ENCODE measurements around the gene PTPN5.

Gene PTPN5

DNA sequence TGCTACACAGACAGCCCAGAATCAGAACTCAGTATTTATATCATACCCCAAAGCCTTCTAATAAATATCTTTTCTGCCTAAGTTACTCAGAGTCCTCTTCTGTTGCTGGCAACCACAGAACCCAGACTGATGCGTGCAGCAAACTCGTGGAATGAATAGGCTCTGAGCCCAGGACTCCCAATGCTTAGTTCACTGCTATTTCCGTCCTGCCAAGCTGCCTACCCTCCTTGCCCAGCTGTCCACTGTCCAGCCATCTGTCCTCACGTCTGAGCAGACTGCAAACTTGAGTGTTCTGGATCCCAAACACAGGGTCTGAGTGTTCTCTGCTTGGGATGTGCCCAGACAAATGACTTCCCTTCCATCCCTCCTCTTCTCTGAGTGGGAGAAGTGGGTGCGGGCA lies 19.4 kb downstream of the PTPN5 start:
- DNase-seq: no peak

DNA sequence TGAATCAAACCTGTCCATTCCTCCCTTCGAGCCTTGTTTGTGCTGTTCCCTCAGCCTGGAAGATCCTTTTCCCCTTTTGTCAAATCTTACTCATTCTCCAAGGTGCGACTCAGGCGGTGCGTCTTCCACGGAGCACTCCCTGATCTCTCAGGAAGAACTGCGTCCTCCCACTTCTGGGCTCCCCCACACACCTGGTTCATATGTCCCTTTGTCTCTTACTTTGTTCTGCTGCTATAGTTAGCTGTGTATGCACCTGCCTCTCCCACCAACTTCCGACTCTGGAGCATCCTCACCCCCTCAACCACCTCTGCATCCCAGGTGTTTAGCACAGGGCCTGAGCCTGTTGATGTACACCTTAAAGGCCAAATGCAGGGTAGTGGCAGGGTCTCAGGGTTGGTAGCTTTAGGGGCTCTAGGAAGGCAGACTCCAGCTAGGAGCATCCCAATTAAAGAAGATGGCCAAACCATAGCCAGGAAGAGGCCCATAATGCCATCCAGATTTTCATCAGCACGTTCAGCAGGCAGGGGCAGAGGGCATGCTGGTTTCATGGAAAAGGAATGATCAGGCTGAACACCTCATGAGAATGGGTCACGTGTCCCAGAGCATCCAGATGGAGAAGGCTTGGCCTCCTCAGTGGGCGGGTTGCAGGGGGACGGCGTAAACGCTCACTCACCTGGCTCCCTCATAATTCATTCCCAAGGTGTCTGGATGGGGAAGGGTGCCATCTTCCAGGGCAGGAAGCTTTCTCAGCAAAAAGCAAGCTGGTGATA lies 20.1 kb downstream of the PTPN5 start:
- no peak for DNase-seq

GRCh38 chr11:18770479-18771125 lies 21.0 kb downstream of the PTPN5 start:
- no peak for DNase-seq

- no peak for DNase-seq
Observed at GRCh38 chr11:18769802-18770456, 21.7 kb downstream of the PTPN5 start.

- no peak for DNase-seq
Observed at GRCh38 chr11:18768978-18769377, 22.6 kb downstream of the PTPN5 start.

GRCh38 chr11:18768472-18768901 lies 23.1 kb downstream of the PTPN5 start:
- peak; percentile 21 for DNase-seq

DNA sequence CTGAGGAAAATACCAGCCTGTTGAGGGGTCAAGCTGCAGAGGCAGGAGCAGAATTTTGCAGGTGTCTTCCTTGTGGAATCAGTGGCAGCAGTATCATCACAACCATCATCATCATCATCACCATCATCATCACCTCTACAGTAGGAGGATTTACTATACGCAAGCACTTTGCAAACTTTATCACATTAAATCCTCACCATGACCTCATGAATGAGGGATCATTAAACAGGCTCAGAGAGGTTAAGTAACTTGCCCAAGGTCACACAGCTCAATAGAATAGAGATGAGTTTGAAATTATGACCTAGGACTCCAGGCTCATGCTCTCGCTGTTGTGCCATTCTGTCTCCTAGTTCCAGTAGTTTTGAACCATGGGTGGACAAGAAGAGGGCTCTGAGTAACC lies 25.6 kb downstream of the PTPN5 start:
- DNase-seq: no peak

DNA sequence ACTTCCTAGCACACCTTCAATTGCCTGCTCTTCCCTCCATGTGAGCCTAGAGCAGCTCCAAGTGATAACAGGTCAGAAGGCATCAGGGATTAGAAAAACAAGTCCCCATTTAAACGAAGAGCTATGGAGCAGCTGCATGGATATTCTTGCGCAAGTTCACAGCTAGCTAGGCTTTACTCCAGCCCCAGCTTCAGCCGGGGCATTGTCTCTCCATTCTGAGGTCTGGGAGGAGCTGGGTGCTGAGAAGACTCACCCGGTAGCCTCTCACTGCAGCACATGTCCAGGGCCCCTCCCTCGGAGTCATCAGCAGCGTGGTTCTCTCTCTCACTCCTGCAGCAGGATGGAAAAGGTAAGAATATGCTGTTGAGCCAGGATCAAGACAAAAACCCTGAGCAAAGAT lies 26.0 kb downstream of the PTPN5 start:
- no peak for DNase-seq

GRCh38 chr11:18761741-18762140 lies 29.9 kb downstream of the PTPN5 start:
- DNase-seq: no peak

DNA sequence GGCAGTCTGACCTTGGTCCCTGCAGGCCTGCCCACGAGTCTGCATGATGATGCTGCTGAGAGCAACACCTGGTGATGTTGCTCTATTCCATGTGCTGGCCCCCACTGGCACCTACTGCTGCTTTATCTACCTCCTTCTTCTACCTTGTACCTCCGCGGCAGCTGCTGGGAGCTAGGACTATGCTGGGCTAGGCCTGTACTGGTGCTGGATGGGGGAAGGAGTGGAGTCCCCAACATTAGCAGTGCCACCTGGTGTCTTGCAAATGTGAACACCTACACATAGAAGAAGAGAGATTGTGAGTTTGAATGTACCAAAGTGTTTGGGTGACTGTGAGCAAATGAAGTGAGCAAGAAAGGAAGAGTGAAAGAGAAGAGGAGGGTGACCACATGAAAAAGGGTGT lies 30.5 kb downstream of the PTPN5 start:
- DNase-seq: no peak

- DNase-seq: no peak
Observed at GRCh38 chr11:18757811-18758210, 33.8 kb downstream of the PTPN5 start.

DNA sequence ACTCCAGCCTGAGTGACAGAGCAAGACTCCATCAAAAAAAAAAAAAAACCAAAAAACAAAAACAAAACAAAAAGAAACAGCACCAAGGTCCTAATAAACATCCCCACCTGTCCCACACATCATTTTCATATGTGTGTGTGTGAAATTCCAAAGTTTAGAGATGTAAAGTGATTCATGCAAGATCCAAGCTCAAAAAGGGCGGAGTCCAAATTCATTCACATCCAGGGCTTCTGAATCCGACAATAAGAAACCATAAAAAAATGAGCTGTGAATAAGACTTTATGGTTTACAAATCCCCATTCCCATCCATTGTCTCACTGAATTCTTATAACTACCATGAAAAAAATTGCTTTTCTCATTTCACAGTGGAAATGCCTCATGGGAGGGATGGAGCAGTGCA lies 34.7 kb downstream of the PTPN5 start:
- no peak for DNase-seq

- no peak for DNase-seq
Observed at GRCh38 chr11:18754308-18754707, 37.3 kb downstream of the PTPN5 start.

GRCh38 chr11:18752502-18752901 lies 39.1 kb downstream of the PTPN5 start:
- DNase-seq: no peak

DNA sequence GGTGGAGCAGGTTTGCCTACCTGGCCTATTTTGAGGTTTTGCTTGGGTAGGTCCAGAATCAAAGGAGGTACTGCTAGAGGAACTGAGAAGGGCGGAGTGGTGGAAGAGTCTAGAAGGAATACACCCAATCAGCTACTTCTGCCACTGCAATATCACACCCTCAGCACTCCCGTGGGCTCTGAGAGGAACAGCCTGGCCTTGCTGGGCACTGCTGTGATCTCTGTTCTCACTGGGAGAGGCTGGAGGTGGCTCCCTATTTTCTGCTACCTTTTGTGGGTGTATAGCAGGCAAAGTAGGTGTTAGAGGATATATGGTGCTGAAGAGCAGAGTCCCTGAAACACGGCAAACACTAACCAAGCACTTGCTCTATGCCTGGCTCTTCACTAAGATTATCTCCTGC lies 40.7 kb downstream of the PTPN5 start:
- no peak for DNase-seq

- no peak for DNase-seq
Observed at GRCh38 chr11:18749681-18750319, 41.8 kb downstream of the PTPN5 start.

DNA sequence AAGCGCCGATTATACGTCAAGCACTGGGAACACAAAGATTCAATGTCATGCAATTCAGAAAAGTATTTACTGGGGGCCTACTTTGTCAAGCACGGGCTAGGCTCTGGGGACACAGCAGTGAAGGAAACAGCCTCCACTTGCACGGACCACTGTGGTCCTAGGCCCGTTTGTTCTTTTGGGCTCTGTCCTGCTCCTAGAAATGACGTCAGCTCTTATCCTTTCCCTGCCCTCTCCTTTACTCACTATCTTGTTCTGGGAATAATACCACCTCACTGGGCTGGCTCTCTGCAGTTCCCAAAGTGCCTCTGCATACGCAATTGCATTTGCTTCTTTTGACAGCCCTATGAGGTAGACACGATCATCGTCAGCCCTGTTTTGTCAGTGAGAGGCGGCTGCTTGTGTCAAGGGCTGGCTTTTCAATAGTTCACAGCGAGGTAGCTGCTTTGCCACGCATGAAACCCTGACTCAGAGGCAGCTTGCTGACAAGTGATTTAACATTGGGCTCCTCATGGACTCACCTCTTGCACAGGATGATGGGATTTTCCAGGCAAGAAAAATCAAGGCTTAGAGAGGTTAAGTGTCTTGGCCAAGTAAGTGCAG lies 42.7 kb downstream of the PTPN5 start:
- DNase-seq: no peak

GRCh38 chr11:18745251-18745650 lies 46.3 kb downstream of the PTPN5 start:
- DNase-seq: no peak

- DNase-seq: no peak
Observed at GRCh38 chr11:18743900-18744514, 47.6 kb downstream of the PTPN5 start.

GRCh38 chr11:18743365-18743764 lies 48.2 kb downstream of the PTPN5 start:
- no peak for DNase-seq

DNA sequence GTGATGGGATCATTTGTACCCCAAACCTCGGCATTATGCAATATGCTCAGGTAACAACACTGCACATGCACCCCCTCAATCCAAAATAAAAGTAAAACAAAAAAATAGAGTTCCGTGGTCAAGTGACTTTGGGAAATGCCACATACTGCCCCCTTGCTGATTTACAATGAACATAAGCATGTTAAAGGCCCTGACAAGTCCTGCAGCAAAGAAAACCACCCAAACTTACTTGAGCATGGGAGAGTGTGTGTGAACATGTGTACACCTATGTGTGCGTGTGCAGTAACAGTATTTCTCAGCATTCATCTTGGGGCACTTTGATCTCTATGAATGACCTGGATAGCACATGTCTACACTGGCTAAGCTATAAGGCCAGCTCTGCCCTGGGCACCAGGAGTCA lies 49.8 kb downstream of the PTPN5 start:
- no peak for DNase-seq

GRCh38 chr11:18739685-18740084 lies 51.9 kb downstream of the PTPN5 start:
- no peak for DNase-seq

DNA sequence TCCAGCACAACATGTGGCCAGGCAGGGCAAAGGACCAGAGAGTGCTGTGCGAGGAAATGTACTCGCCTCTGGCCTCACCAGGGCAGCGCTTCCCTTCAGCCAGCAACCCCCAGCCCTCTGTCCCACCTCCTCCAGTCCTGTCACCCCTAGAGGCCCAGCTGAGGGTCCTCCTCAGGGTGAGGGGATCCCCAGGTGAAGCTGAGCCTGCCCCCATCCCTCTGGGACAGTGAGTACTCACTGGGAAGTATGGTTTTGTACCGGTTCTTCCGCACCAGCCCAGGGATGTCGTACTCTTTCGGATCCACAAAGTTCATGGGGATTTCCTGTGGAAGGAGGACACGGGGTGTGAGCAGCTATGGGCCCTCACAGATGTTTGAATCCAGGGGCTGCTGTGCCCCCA lies 54.0 kb downstream of the PTPN5 start:
- DNase-seq: no peak

All from DMS79 treated with DMSO at 0.1 percent for 48 hours (cell line).